ENCODE measurements around the gene PTBP2.

GRCh38 chr1:96727860-96728259 is 6.3 kb downstream of the PTBP2 start:
- TF ChIP-seq CTCF (IDR thresholded peaks at IDR 0.05) (no peak), POLR2A (IDR thresholded peaks at IDR 0.05) (no peak), EP300 (IDR thresholded peaks at IDR 0.05) (no peak)

Data from stomach (tissue), 4 donors.